ENCODE results near the gene ACVRL1.

Gene ACVRL1

GRCh38 chr12:51900323-51900889, 6.9 kb upstream of the ACVRL1 start:
- no peak for DNase-seq

- no peak for DNase-seq
Measured at GRCh38 chr12:51901121-51901817, 6.0 kb upstream of the ACVRL1 start.

GRCh38 chr12:51901881-51902280, 5.4 kb upstream of the ACVRL1 start:
- DNase-seq = no peak

GRCh38 chr12:51904951-51905470, 2.3 kb upstream of the ACVRL1 start:
- DNase-seq = no peak

GRCh38 chr12:51905471-51906429, 1.6 kb upstream of the ACVRL1 start:
- DNase-seq = no peak

GRCh38 chr12:51906430-51907082, 748 bp upstream of the ACVRL1 start:
- DNase-seq = no peak

GRCh38 chr12:51907856-51908425, 637 bp downstream of the ACVRL1 start:
- DNase-seq = no peak

GRCh38 chr12:51908876-51909592, 1.7 kb downstream of the ACVRL1 start:
- DNase-seq = no peak

- DNase-seq = no peak
Measured at GRCh38 chr12:51910168-51910567, 2.9 kb downstream of the ACVRL1 start.

GRCh38 chr12:51910691-51911090, 3.4 kb downstream of the ACVRL1 start:
- DNase-seq = no peak

GRCh38 chr12:51911307-51911706, 4.0 kb downstream of the ACVRL1 start:
- no peak for DNase-seq

GRCh38 chr12:51911788-51912711, 4.7 kb downstream of the ACVRL1 start:
- no peak for DNase-seq

GRCh38 chr12:51913071-51914033, 6.0 kb downstream of the ACVRL1 start:
- DNase-seq = no peak

GRCh38 chr12:51914034-51914923, 7.0 kb downstream of the ACVRL1 start:
- DNase-seq = no peak

GRCh38 chr12:51915003-51915625, 7.8 kb downstream of the ACVRL1 start:
- DNase-seq = no peak

GRCh38 chr12:51915951-51916350, 8.6 kb downstream of the ACVRL1 start:
- DNase-seq = no peak

- no peak for DNase-seq
Measured at GRCh38 chr12:51917041-51917590, 9.8 kb downstream of the ACVRL1 start.

All from cerebellar nuclear complex (tissue), 1 donor.